ENCODE measurements around the gene MAP4K5. TPM values are rescaled to one million over a fixed set of nuclear protein-coding genes. Genes with fewer than 3 reads are reported as not detected.

Gene MAP4K5
- total and polyA plus RNA-seq, 2 of the 4 experiments (the other 2 are of a cell fraction): 33.1 to 46.1 TPM

- ChIA-PET POLR2A (ENCODE audit: unreplicated experiment) (no interaction called here), CTCF (no interaction called here)
- in situ Hi-C loops (cut with MboI; ENCODE audit: low sequenced_read_pairs): no loop called here
These were observed 43.8 kb downstream of the MAP4K5 start for GRCh38 chr14:50488521-50488920.

More at GRCh38 chr14:50488521-50488920, 43.8 kb downstream of the MAP4K5 start:
- Histone ChIP-seq H3K9me1 (ENCODE audit: insufficient read depth, low read length) (no peaks in the 10 kb centered on the region; the same call in 1 of the 2 replicates), H3K9ac (ENCODE audit: low read depth, low read length) (no peak overlapping the region), H3K4ac (ENCODE audit: low read depth, low read length) (no peak overlapping the region), H2BK5ac (ENCODE audit: low read depth, low read length, poor library complexity, severe bottlenecking) (no peak overlapping the region), H3K56ac (ENCODE audit: extremely low read depth, insufficient read depth, low read length) (no peak overlapping the region), H4K20me1 (ENCODE audit: insufficient read depth, low read length) (peaks cover 56% of the 10 kb centered on the region), H3K27ac (ENCODE audit: insufficient read depth, low read length) (no peak overlapping the region), H2BK120ac (ENCODE audit: low read depth, low read length) (no peak overlapping the region), H3K36me3 (ENCODE audit: control insufficient read depth, insufficient read depth, low read length) (peaks cover 5% of the 10 kb centered on the region), H2AK9ac (replicated peaks; ENCODE audit: low read depth, low read length, poor library complexity) (no peak overlapping the region), H2BK20ac (ENCODE audit: low read depth, low read length) (no peak overlapping the region), H4K5ac (ENCODE audit: low read depth, low read length) (no peak overlapping the region), H4K91ac (ENCODE audit: insufficient read depth, low read depth, low read length) (no peak overlapping the region), H3K4me3 (ENCODE audit: insufficient read depth, low read depth, low read length) (no peak overlapping the region), H2BK15ac (ENCODE audit: low read depth, low read length) (no peak overlapping the region), H3K4me2 (ENCODE audit: low read depth, low read length) (no peak overlapping the region), H3K14ac (replicated peaks; ENCODE audit: low read depth, low read length) (no peak overlapping the region), H4K8ac (ENCODE audit: low read depth in 2 of 2, low read length in 2 of 2) (no peak overlapping the region), H3K9me3 (ENCODE audit: control insufficient read depth, insufficient read depth, low read length) (no peaks in the 10 kb centered on the region), H3K79me1 (ENCODE audit: low read depth in 1 of 2, low read length in 2 of 2) (peaks cover 21 to 70% of the 10 kb centered on the region in 2 experiments), H2AFZ (replicated peaks; ENCODE audit: low read length, poor library complexity) (no peak overlapping the region), H3K27me3 (ENCODE audit: control insufficient read depth, insufficient read depth, low read length) (no peaks in the 10 kb centered on the region), H3K18ac (ENCODE audit: low read depth, low read length) (no peak overlapping the region), H3K23ac (ENCODE audit: low read depth, low read length) (no peak overlapping the region), H2AK5ac (ENCODE audit: low read depth, low read length) (no peak overlapping the region), H3K4me1 (ENCODE audit: control insufficient read depth, insufficient read depth, low read length) (peaks cover 6% of the 10 kb centered on the region; the same call in 1 of the 2 replicates)
- TF ChIP-seq FOS (IDR thresholded peaks at IDR 0.05; ENCODE audit: low read depth, low read length) (no peak), MXI1 (IDR thresholded peaks at IDR 0.05; ENCODE audit: borderline replicate concordance, low read depth, low read length) (no peak), MAZ (IDR thresholded peaks at IDR 0.05; ENCODE audit: borderline replicate concordance, low read depth, low read length) (no peak), POLR2A (IDR thresholded peaks at IDR 0.05; ENCODE audit: low read depth, low read length) (no peak), CEBPB (IDR thresholded peaks at IDR 0.05; ENCODE audit: low read depth, low read length) (no peak), RFX5 (IDR thresholded peaks at IDR 0.05; ENCODE audit: low read depth, low read length) (no peak)
- dilution Hi-C loops (cut with HindIII; ENCODE audit: low sequenced_read_pairs, unreplicated experiment) (no loop called here), intact Hi-C loops (cut with micrococcal nuclease) (no loop called here)
- DNase-seq: no peak
- no TSS peak for BruUV-seq (replicated peaks)
- no peak for ATAC-seq (ENCODE audit: low read depth)
- WGBS, 2 experiments (ENCODE audit: extremely low coverage in 2 of 2, insufficient read length in 1 of 2): no CpG with 5 or more reads among the region's 1 CpG

Measured in IMR-90 (cell line).